BJ (cell line): Measurements from ENCODE around the gene ATP1A2. TPM values are rescaled to one million over a fixed set of nuclear protein-coding genes. Genes with fewer than 3 reads are reported as not detected.

Source experiments
- CTCF ChIA-PET: fragments of 350-600 bp; formaldehyde crosslinking; extraction: SDS; loops from one replicate; lab custom pipeline; 2021; ENCODE audit warnings: antibody characterized with exemption, inconsistent platforms; lab: Yijun Ruan, JAX
- POLR2A ChIA-PET: fragments of 300-600 bp; sonication (Branson Sonifier 250); formaldehyde crosslinking; extraction: SDS; loops from one replicate; lab custom pipeline; 2021; ENCODE audit warnings: antibody characterized with exemption; lab: Charles Lee
- DNase-seq: peaks from one replicate; pipeline ENCODE4 v3.0.0-alpha.2; 2011; ENCODE audit warnings: low read depth
- H3K27me3 ChIP-seq: 2 replicates; pipeline ENCODE4 v1.6.0; 2011; ENCODE audit warnings: low read length; ENCODE audit not compliant: control insufficient read depth, insufficient read depth
- H3K36me3 ChIP-seq: 2 replicates; pipeline ENCODE4 v1.5.1; 2011; ENCODE audit warnings: low read length; ENCODE audit not compliant: control insufficient read depth, insufficient read depth
- H3K4me3 ChIP-seq: 2 replicates; pipeline ENCODE4 v1.5.1; 2011; ENCODE audit warnings: low read depth, mild to moderate bottlenecking, control low read depth, low read length
- polyA plus RNA-seq: library from polyadenylated mRNA; depleted of rRNA; stranded (reverse); fragments of >200 nt; gene quantifications from 2 replicates; pipeline ENCODE4 v1.2.3, GENCODE V29; 2011
- TF ChIP-seq, protein P1 (sequence below): IDR thresholded peaks from 2 replicates; pipeline ENCODE4 v1.5.1; 2011; ENCODE audit warnings: low read depth, mild to moderate bottlenecking, control low read depth, inconsistent platforms, low read length, moderate library complexity; ENCODE audit not compliant: insufficient read depth

The ATP1A2 gene
- polyA plus RNA-seq, 1 experiment = 1.1 TPM

DNA sequence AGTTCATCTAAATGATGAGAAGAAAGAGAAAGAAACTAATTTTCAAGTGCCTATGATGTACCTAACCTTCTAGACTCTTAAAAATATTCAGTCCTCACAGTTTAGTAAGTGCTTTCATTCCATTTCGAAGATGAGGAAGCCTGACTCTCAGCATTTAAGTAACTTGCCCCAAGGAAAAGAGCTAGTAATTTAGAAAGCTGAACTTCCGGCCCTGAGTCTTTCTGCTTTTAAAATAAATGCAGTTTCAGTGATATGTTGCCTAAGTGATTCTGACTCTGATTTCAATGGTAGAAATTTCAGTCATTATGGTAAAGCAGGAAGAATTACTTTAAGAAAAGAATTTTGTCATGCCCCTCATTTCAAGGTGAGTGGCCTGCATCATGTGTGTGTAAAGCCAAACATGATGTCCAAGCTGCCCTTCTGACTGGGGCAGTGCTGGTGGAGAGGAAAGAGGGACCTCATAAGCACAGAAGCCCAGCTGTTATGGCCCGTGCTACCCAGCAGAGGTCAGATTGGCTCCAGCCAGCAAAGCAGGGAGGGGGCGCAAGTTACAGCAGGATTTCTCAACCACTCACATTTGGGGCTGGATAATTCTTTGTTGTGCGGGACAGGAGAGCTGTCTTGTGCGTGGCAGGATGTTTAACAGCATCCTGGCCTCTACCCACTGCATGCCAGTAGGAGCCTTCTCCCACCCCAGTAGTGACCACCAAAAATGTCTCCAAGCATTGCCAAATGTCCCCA, 46.6 kb downstream of the ATP1A2 start:
- TF ChIP-seq, protein P1, sequence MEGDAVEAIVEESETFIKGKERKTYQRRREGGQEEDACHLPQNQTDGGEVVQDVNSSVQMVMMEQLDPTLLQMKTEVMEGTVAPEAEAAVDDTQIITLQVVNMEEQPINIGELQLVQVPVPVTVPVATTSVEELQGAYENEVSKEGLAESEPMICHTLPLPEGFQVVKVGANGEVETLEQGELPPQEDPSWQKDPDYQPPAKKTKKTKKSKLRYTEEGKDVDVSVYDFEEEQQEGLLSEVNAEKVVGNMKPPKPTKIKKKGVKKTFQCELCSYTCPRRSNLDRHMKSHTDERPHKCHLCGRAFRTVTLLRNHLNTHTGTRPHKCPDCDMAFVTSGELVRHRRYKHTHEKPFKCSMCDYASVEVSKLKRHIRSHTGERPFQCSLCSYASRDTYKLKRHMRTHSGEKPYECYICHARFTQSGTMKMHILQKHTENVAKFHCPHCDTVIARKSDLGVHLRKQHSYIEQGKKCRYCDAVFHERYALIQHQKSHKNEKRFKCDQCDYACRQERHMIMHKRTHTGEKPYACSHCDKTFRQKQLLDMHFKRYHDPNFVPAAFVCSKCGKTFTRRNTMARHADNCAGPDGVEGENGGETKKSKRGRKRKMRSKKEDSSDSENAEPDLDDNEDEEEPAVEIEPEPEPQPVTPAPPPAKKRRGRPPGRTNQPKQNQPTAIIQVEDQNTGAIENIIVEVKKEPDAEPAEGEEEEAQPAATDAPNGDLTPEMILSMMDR = peak; percentile 65
- CTCF ChIA-PET = interaction anchor here (0.6 to 3.6 kb wide), 17 partner anchors 10 to 363 kb away, joined by 3 to 22 read pairs (median 4); no protein-coding TSS in a partner anchor
- DNase-seq = no peak
- POLR2A ChIA-PET = no interaction called here
- Histone ChIP-seq H3K27me3 (no peaks in the 10 kb centered on the region; the same call in 1 of the 2 replicates), H3K36me3 (no peaks in the 10 kb centered on the region), H3K4me3 (no peak overlapping the region)

DNA sequence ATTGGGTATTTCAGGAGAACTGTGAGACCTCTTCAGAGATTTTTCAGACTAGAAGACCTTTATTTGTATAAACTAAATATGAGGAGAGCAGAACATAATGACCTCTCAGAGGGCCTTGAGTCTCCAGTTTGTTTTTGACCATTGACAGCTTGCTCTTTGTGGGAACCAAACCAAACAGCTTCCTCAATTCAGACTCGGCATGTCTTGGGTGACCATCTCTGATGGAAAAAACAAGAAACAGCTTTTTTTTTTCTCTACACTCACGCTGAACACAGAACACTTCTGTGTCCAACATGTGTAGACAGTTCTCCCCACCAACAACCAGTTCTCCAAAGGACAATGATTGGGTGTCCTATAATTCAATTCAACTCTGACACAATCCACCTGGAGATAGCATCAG, 47.4 kb downstream of the ATP1A2 start:
- no peak for DNase-seq
- CTCF ChIA-PET = interaction anchor here (0.6 to 3.1 kb wide), 15 partner anchors 9 to 159 kb away, joined by 3 to 22 read pairs (median 4); no protein-coding TSS in a partner anchor
- TF ChIP-seq, protein P1 = no peak
- POLR2A ChIA-PET = no interaction called here
- no peaks in the 10 kb centered on the region; the same call in 1 of the 2 replicates for H3K27me3 ChIP-seq
- no peaks in the 10 kb centered on the region for H3K36me3 ChIP-seq
- no peak overlapping the region for H3K4me3 ChIP-seq

DNA sequence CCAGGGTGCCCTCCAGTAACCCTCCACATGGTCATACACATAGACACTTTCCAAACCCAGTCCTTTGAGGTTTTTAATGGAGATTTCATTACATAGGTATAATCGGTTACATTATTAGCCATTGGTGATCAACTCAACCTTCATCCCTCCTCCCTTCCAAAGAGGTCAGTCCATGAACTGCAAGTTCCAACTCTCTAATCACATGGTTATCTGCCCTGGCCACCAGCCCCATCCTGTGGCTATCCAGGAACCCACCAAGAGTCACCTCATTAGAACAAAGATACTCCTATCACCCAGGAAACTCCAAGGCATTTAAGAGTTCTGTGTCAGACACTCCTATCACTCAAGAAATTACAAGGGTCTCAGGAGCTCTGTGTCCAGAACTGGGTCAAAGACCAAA, 48.1 kb downstream of the ATP1A2 start:
- no peaks in the 10 kb centered on the region for H3K36me3 ChIP-seq
- DNase-seq = no peak
- TF ChIP-seq, protein P1 = peak; percentile 20; the same call in 1 of the 2 replicates
- ChIA-PET CTCF (interaction anchor here (0.6 to 1.7 kb wide), 7 partner anchors 27 to 85 kb away, joined by 3 to 6 read pairs (median 4); no protein-coding TSS in a partner anchor), POLR2A (interaction anchor here (0.6 kb wide), 1 partner anchor 57 kb away, joined by 3 read pairs; no protein-coding TSS in a partner anchor)
- H3K27me3 ChIP-seq = no peaks in the 10 kb centered on the region; the same call in 1 of the 2 replicates
- H3K4me3 ChIP-seq = no peak overlapping the region

DNA sequence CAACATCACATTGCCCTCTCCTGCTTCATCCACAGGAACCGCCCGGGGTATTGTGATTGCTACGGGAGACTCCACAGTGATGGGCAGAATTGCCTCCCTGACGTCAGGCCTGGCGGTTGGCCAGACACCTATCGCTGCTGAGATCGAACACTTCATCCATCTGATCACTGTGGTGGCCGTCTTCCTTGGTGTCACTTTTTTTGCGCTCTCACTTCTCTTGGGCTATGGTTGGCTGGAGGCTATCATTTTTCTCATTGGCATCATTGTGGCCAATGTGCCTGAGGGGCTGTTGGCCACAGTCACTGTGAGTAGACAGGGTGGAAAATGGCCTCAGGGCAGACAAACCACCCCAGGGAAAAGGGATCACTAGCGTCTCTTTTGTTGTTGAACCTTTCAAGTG, 48.6 kb downstream of the ATP1A2 start:
- no peaks in the 10 kb centered on the region for H3K36me3 ChIP-seq
- ChIA-PET POLR2A (interaction anchor here (0.6 kb wide), 1 partner anchor 57 kb away, joined by 3 read pairs; no protein-coding TSS in a partner anchor), CTCF (interaction anchor here (0.6 to 1.6 kb wide), 5 partner anchors 32 to 85 kb away, joined by 3 to 6 read pairs (median 4); no protein-coding TSS in a partner anchor)
- DNase-seq = no peak
- H3K27me3 ChIP-seq = no peaks in the 10 kb centered on the region; the same call in 1 of the 2 replicates
- no peak overlapping the region for H3K4me3 ChIP-seq
- TF ChIP-seq, protein P1 = no peak
